ENCODE data around the gene SYT7.
"Not testable (repeated sequence)": the region's sequence is repeated elsewhere in the genome, so short reads cannot be mapped to it uniquely, and the experiment has no call there.

Gene SYT7

DNA sequence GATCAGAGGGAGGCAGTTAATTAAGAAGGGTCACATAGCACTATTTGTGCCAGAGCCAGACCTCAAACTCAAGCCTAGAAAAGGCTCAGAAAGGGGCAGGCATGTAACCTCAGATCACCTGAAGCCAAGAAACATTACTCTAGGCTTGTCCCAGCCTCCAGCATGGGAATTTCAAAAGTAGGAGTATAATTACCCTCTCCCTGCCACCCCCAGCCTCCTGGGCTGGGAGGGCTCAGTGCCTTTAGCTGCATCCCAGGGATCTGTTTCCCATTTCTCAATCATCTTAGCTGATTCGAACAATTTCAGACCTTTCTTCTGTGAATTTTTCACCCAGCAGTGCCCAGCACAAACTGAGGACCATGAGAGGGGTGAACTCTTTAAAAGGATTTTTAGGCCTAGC lies 105.4 kb downstream of the SYT7 start:
- no peak for FAIRE-seq

DNA sequence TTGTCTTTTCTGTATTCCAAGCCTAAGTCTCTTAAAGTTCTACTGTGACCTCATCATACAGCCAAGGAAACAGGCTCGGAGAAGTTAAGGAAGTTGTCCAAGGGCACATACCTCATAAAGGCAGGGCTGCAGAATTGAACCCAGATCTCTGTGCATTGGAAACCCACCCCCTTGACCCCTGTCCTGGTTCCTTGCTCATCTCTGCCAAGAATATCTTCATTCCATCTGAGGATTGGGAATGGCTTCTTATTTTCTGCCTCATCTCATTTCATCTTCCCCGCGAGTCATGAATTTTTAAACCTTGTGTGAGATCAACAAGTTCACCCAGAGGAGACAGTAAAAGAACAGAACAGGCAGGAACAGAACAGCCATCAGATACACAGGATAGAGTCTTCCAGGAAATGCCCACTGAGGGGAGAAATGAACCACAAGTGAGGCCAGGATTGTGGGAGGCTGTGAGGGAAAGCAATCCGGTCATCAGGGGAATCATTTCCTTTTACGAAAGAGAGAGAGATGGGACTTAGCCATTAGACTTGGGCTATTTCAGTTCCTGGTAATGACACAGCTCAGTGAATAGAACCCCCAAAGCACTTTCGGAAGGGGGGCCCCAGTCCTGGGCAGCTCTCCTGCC lies 106.7 kb downstream of the SYT7 start:
- no peak for FAIRE-seq

DNA sequence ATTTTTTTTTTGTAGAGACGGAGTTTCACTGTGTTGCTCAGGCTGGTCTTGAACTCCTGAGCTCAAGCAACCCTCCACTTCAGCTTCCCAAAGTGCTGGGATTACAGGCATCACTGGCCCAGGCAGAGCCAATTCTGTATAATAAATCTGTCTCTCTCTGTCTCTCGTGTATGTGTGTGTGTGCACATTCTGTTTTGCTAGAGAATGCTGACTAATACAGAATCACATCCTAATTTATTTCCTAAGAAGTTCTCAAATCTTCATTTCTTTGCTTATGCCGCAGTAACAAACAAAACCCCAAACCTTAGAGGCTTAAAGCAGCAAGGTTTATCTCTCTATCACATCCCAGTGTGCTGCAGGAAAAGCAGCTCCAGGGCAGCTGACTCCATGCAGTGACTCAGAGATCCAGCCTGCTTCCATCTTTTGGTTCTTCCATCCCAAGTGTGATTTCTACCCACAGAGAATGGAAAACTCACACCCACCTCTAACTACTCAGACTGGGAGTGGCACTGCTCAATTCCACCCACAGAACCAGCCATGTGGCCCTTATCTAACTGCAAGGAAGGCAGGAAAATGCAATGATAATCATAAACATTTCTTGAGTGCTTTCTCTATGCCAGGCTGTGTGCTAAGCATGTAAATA lies 107.4 kb downstream of the SYT7 start:
- FAIRE-seq, result no peak

DNA sequence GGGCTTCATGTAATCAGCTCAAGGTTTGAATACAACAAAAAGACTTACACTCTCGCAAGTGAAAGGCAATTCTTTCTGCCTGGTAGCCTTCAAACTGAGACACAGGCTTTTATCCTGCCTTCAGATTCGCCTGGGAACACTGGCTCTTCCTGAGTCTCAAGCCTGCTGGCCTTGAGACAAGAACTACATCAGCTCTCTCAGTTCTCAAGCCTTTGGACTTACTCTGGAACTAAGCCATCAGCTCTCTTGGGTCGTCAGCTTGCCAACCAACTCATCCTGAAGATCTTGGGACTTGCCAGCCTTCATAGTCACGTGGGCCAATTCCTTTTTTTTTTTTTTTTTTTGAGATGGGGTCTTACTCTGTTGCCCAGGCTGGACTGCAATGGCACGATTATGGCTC lies 108.0 kb downstream of the SYT7 start:
- FAIRE-seq, result no peak

DNA sequence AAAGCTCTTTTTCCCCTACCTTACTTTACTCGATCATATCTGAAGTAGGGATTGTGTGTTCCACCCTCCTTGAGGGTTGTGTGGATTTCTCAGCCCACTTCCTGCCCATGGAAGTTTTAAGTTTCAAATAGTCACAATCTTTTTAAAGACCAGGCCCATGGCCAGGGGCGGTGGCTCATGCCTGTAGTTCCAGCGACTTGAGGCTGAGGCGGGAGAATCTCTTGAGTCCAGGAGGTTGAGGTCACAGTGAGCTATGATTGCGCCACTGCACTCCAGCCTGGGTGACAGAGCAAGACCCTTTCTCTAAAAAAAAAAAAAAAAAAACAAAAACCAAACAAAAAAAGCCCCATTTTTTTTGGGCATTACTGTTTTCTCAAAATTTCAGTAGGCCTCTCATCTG lies 108.6 kb downstream of the SYT7 start:
- no peak for FAIRE-seq

DNA sequence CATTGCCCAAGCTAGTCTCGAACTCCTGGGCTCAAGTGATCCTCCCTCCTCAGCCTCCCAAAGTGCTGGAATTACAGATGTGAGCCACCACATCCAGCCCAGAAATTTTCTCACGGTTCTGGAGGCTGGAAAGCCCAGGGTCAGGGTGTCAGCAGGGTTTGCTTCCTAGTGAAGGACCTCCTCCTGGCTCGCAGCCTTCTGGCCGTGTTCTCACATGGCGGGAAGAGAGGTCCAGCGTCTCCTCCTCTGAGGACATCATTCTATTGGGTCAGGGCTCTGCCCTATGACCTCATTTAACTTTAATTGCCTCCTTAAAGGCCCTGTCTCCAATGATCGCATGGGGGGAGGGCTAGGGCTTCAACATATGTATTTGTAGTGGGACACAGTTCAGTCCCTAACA lies 112.9 kb downstream of the SYT7 start:
- FAIRE-seq, result no peak

DNA sequence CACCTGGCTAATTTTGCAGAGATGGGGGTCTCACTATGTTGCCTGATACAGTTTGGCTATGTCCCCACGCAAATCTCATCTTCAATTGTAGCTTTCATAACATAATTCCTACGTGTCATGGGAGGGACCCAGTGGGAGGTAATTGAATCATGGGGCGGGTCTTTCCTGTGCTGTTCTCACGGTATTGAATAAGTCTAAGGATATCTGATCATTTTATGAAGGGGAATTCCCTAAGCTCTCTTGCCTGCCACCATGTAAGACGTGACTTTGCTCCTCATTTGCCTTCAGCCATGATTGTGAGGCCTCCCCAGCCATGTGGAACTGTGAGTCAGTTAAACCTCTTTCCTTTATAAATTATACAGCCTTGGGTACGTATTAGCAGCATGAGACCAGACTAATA lies 113.3 kb downstream of the SYT7 start:
- FAIRE-seq, result not testable (repeated sequence)
